GM12878 (cell line): ENCODE results near the gene CLEC16A. TPM values are rescaled to one million over a fixed set of nuclear protein-coding genes. Genes with fewer than 3 reads are reported as not detected.

Experiments used
- ATAC-seq: fragments of 200-7000 bp; cut with Tn5 transposase; 3 replicates; pipeline ENCODE4 v1.9.1; 2020; ENCODE audit warnings: mild to moderate bottlenecking, moderate library complexity
- BruUV-seq: library from RNA; stranded (reverse); fragments of 400-500 nt; replicated peaks from 2 replicates; lab custom pipeline; 2021; lab: Mats Ljungman, UMichigan
- CTCF ChIA-PET: fragments of 300-600 bp; sonication (Branson Sonifier 250); formaldehyde crosslinking; extraction: SDS; loops from one replicate; lab custom pipeline; 2021; ENCODE audit warnings: inconsistent platforms; lab: Yijun Ruan, JAX
- POLR2A ChIA-PET: fragments of 350-600 bp; formaldehyde crosslinking; extraction: SDS; loops from one replicate; lab custom pipeline; 2021; ENCODE audit warnings: inconsistent platforms; lab: Charles Lee
- RAD21 ChIA-PET: fragments of 300-600 bp; sonication (Branson Sonifier 250); formaldehyde crosslinking; loops from one replicate; lab custom pipeline; 2023; ENCODE audit warnings: antibody characterized with exemption; ENCODE audit not compliant: unreplicated experiment; lab: Charles Lee
- SMC1A ChIA-PET: fragments of 300-600 bp; sonication (Branson Sonifier 250); formaldehyde crosslinking; loops from one replicate; lab custom pipeline; 2023; ENCODE audit not compliant: unreplicated experiment, uncharacterized antibody; lab: Charles Lee
- DNase-seq: peaks from one replicate; pipeline ENCODE4 v3.0.0-alpha.2; 2011; ENCODE audit warnings: low read depth, low spot score
- FAIRE-seq: peaks from 3 replicates; lab custom pipeline; 2011; peaks lifted over from hg19 to GRCh38; lab: Jason Lieb, UNC
- H2AFZ ChIP-seq: 2 replicates; pipeline ENCODE4 v1.6.0; 2011; ENCODE audit warnings: low read depth, low read length, control low read depth; ENCODE audit not compliant: control insufficient read depth
- H3K27ac ChIP-seq: 2 replicates; pipeline ENCODE4 v1.5.1; 2011; ENCODE audit warnings: control low read depth; ENCODE audit not compliant: control insufficient read depth, insufficient read depth
- H3K27me3 ChIP-seq, 2 experiments: replicated peaks in 1 of 2; 2 replicates each; pipeline versions ENCODE4 v1.6.0 to v1.6.1; 2011; ENCODE audit warnings: low read length in 1 of 2; ENCODE audit not compliant: control insufficient read depth in 2 of 2, insufficient read depth in 2 of 2
- H3K36me3 ChIP-seq, 2 experiments: 2 replicates each; pipeline ENCODE4 v1.5.1; 2011; ENCODE audit warnings: low read length in 1 of 2; ENCODE audit not compliant: control insufficient read depth in 2 of 2, insufficient read depth in 2 of 2
- H3K4me1 ChIP-seq: 2 replicates; pipeline ENCODE4 v1.6.1; 2011; ENCODE audit warnings: mild to moderate bottlenecking, low read length, moderate library complexity, mixed read lengths; ENCODE audit not compliant: control insufficient read depth, insufficient read depth
- H3K4me2 ChIP-seq: 2 replicates; pipeline ENCODE4 v1.6.0; 2011; ENCODE audit warnings: control low read depth; ENCODE audit not compliant: control insufficient read depth, insufficient read depth
- H3K4me3 ChIP-seq: fragments of 200-600 bp; sonication (generic); 2 replicates; pipeline ENCODE4 v1.5.1; 2016
- H3K79me2 ChIP-seq: 2 replicates; pipeline ENCODE4 v1.6.0; 2011; ENCODE audit warnings: low read length; ENCODE audit not compliant: control insufficient read depth, insufficient read depth
- H3K9ac ChIP-seq: 2 replicates; pipeline ENCODE4 v1.8.0; 2011; ENCODE audit warnings: low read length, control low read depth, mixed read lengths; ENCODE audit not compliant: control insufficient read depth, insufficient read depth
- H3K9me3 ChIP-seq: replicated peaks from 3 replicates; pipeline ENCODE4 v1.5.1; 2011; ENCODE audit warnings: mild to moderate bottlenecking, low read length; ENCODE audit not compliant: control insufficient read depth, insufficient read depth
- H4K20me1 ChIP-seq: 2 replicates; pipeline ENCODE4 v1.6.0; 2011; ENCODE audit not compliant: control insufficient read depth, insufficient read depth
- BACH1 ChIP-seq: fragments of 450-650 bp; IDR thresholded peaks from 2 replicates; pipeline ENCODE4 v1.6.1; 2017; ENCODE audit warnings: mild to moderate bottlenecking, borderline replicate concordance
- CBX3 ChIP-seq: fragments of 200-600 bp; sonication (generic); IDR thresholded peaks from 2 replicates; pipeline ENCODE4 v1.6.1; 2016; ENCODE audit warnings: low read depth, borderline replicate concordance
- EED ChIP-seq: sonication (generic); IDR thresholded peaks from 2 replicates; pipeline ENCODE4 v1.6.1; 2016; ENCODE audit warnings: antibody characterized with exemption, low read depth
- ESRRA ChIP-seq: IDR thresholded peaks from 2 replicates; pipeline ENCODE4 v1.6.1; 2012; ENCODE audit warnings: mild to moderate bottlenecking, low read length, improper control_type of control experiment
- GATAD2B ChIP-seq: fragments of 450-650 bp; conservative IDR thresholded peaks from 2 replicates; pipeline ENCODE4 v1.6.1; 2017; ENCODE audit warnings: low read depth, mild to moderate bottlenecking, moderate library complexity
- NR2C1 ChIP-seq: fragments of 450-650 bp; IDR thresholded peaks from 2 replicates; pipeline ENCODE4 v1.6.1; 2017; ENCODE audit warnings: antibody characterized with exemption, mild to moderate bottlenecking, moderate library complexity
- RUNX3 ChIP-seq: IDR thresholded peaks from 2 replicates; pipeline ENCODE4 v1.6.1; 2012; ENCODE audit warnings: low read length, inconsistent platforms
- SREBF1 ChIP-seq: IDR thresholded peaks from 2 replicates; pipeline ENCODE4 v1.6.1; 2012; ENCODE audit warnings: mild to moderate bottlenecking, low read length
- STAT3 ChIP-seq: IDR thresholded peaks from 2 replicates; pipeline ENCODE4 v1.6.1; 2011; ENCODE audit warnings: low read depth, low read length, improper control_type of control experiment
- ZNF207 ChIP-seq: fragments of 450-650 bp; IDR thresholded peaks from 2 replicates; pipeline ENCODE4 v1.6.1; 2014; ENCODE audit warnings: antibody characterized with exemption, mild to moderate bottlenecking, borderline replicate concordance
- WGBS: methylation state at CpG from one replicate; pipeline ENCODE4 v1.1.6; 2016; ENCODE audit warnings: low lambda C conversion rate; ENCODE audit not compliant: insufficient replicate concordance, insufficient coverage; ENCODE audit errors: missing lambda C conversion rate; 5-methylcytosine and 5-hydroxymethylcytosine counted together
- in situ Hi-C: fragments of 300-500 bp; cut with MboI; formaldehyde crosslinking; loops from 9 replicates; pipeline ENCODE4 v1.14.3; 2018; ENCODE audit warnings: mixed read lengths
- intact Hi-C: fragments of 100-400 bp; cut with micrococcal nuclease; formaldehyde crosslinking; loops from one replicate; pipeline ENCODE4 v1.14.2; 2022; ENCODE audit not compliant: unreplicated experiment
- polyA plus RNA-seq, 11 experiments: library from polyadenylated mRNA; depleted of rRNA in 4 of 11; unstranded in 6 of 11; stranded (reverse) in 5 of 11; fragments of >200 nt; fragmentation: Nextera tagmentation in 4 of 11; fragmentation: Illumina TruSeq in 1 of 11; extraction: Ambion mirVana in 4 of 11; extraction: Trizol in 1 of 11; gene quantifications; 1 replicate in 1 of 11; 2 replicates in 10 of 11; pipeline versions ENCODE4 v1.2.1 to v1.2.3, GENCODE V29; 2011 to 2016; ENCODE audit warnings: inconsistent platforms in 2 of 11, missing spikeins in 2 of 11, low read depth in 1 of 11
- total RNA-seq, 4 experiments: library from RNA; depleted of rRNA in 3 of 4; stranded (reverse); fragments of >200 nt in 3 of 4; fragmentation: Illumina TruSeq in 1 of 4; extraction: Trizol in 1 of 4; gene quantifications; 2 replicates each; pipeline versions ENCODE4 v1.2.1 to v1.2.3, GENCODE V29; 2013 to 2021
- TF ChIP-seq, protein P1 (sequence below): fragments of 150-350 bp; IDR thresholded peaks from 2 replicates; pipeline ENCODE4 v1.6.1; 2016; ENCODE audit warnings: low read depth, low read length

CLEC16A gene
- total and polyA plus RNA-seq, 10 of the 15 experiments (the other 5 are each of a cell fraction or from before 2014, with no cell fraction given) = 1.5 to 28.8 (median 19.2) TPM

DNA sequence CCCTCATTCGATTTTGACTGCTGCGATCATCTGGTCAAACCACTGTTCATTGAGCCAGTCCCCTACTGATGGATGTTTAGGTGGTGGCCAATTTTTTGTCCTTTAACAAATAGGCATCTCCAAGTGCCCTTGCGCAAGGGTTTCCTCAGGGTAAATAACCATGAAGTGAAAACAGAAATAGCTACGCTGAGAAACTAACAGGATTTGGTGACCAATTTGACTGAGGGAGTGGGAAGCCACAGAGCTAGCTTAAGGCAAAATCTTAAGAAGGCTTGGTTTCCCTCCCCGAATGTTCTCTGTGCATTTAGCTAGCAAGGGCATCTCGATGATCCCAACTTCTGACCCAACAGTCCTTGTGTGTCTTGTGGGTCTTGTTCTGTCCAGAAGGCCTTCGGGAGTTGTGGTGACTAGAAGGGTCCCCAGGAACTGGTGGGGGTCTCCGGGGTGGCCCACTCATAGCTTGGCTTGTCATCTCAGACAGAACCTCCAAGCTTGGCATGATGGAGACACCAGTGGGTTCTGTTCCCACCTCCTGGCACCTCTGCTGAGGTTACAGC is 194.5 kb downstream of the CLEC16A start:
- Histone ChIP-seq H3K9ac (no peak overlapping the region), H3K9me3 (no peaks in the 10 kb centered on the region), H3K4me3 (no peak overlapping the region), H2AFZ (no peak overlapping the region), H3K27me3 (no peaks in the 10 kb centered on the region), H3K27ac (no peak overlapping the region), H4K20me1 (no peaks in the 10 kb centered on the region), H3K36me3 (peaks cover 2 to 4% of the 10 kb centered on the region in 2 experiments; a peak in 2 of 4 replicates), H3K4me1 (no peaks in the 10 kb centered on the region), H3K4me2 (no peak overlapping the region), H3K79me2 (no peaks in the 10 kb centered on the region)
- ATAC-seq (no peak), FAIRE-seq (no peak), DNase-seq (no peak)
- SMC1A ChIA-PET = no interaction called here
- in situ Hi-C loops (no loop called here), intact Hi-C loops (no loop called here)
- TF ChIP-seq BACH1 (no peak), STAT3 (no peak), GATAD2B (no peak), EED (no peak), SREBF1 (no peak), RUNX3 (no peak), ZNF207 (no peak), ESRRA (no peak), NR2C1 (no peak), CBX3 (no peak)
- TF ChIP-seq, protein P1, sequence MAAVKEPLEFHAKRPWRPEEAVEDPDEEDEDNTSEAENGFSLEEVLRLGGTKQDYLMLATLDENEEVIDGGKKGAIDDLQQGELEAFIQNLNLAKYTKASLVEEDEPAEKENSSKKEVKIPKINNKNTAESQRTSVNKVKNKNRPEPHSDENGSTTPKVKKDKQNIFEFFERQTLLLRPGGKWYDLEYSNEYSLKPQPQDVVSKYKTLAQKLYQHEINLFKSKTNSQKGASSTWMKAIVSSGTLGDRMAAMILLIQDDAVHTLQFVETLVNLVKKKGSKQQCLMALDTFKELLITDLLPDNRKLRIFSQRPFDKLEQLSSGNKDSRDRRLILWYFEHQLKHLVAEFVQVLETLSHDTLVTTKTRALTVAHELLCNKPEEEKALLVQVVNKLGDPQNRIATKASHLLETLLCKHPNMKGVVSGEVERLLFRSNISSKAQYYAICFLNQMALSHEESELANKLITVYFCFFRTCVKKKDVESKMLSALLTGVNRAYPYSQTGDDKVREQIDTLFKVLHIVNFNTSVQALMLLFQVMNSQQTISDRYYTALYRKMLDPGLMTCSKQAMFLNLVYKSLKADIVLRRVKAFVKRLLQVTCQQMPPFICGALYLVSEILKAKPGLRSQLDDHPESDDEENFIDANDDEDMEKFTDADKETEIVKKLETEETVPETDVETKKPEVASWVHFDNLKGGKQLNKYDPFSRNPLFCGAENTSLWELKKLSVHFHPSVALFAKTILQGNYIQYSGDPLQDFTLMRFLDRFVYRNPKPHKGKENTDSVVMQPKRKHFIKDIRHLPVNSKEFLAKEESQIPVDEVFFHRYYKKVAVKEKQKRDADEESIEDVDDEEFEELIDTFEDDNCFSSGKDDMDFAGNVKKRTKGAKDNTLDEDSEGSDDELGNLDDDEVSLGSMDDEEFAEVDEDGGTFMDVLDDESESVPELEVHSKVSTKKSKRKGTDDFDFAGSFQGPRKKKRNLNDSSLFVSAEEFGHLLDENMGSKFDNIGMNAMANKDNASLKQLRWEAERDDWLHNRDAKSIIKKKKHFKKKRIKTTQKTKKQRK = no peak
- no TSS peak for BruUV-seq
- POLR2A ChIA-PET = interaction anchor here (1.5 kb wide), 1 partner anchor 19 kb away, joined by 3 read pairs; no protein-coding TSS in a partner anchor
- 97% methylated on average over 8 of the region's 8 CpGs for WGBS
- CTCF ChIA-PET = interaction anchor here (0.6 to 1.6 kb wide), 2 partner anchors 9 to 53 kb away, joined by 3 read pairs; no protein-coding TSS in a partner anchor
- RAD21 ChIA-PET = interaction anchor here (1.3 kb wide), 2 partner anchors 10 to 117 kb away, joined by 3 to 4 read pairs; partner anchors contain the start of gene SOCS1
